ENCODE data around the gene ATRNL1. TPM values are rescaled to one million over a fixed set of nuclear protein-coding genes. Genes with fewer than 3 reads are reported as not detected.

The ATRNL1 gene
- total and polyA plus RNA-seq, 4 donors: 2.6 to 41.0 (median 15.1) TPM

Other genes with a start within 250 kb of the ATRNL1 start
- gene TRUB1, start 155.2 kb upstream of the ATRNL1 start, total RNA-seq: 1 to 10 TPM; 5.4 to 10.0 TPM
- gene TRUB1, start 155.2 kb upstream of the ATRNL1 start, polyA plus RNA-seq: 10 to 100 TPM in 1 of 2 donors, 1 to 10 TPM in 1; 8.2 to 11.5 TPM

Data from aorta (tissue), 4 donors.